ENCODE measurements around the gene DAPK3.
"Not testable (repeated sequence)": the region's sequence is repeated elsewhere in the genome, so short reads cannot be mapped to it uniquely, and the experiment has no call there.

The DAPK3 gene

DNA sequence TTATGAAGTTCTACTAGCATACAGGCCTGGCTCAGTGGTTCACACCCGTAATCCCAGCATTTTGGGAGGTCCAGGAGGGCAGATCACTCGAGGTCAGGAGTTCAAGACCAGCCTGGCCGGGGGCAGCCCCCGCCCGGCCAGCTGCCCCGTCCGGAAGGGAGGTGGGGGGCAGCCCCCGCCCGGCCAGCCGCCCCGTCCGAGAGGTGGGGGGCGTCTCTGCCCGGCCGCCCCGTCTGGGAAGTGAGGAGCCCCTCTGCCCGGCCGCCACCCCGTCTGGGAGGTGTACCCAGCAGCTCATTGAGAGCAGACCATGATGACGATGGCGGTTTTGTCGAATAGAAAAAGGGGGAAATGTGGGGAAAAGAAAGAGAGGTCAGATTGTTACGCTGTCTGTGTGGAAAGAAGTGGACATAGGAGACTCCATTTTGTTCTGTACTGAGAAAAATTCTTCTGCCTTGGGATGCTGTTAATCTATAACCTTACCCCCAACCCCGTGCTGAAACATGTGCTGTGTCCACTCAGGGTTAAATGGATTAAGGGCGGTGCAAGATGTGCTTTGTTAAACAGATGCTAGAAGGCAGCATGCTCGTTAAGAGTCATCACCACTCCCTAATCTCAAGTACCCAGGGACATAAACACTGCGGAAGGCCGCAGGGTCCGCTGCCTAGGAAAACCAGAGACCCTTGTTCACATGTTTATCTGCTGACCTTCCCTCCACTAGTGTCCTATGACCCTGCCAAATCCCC is 27.9 kb upstream of the DAPK3 start:
- H2AFZ ChIP-seq (ENCODE audit: low read length, unreplicated experiment); H3K4me1 ChIP-seq (ENCODE audit: control insufficient read depth, insufficient read depth, low read length, unreplicated experiment): not testable (repeated sequence)

DNA sequence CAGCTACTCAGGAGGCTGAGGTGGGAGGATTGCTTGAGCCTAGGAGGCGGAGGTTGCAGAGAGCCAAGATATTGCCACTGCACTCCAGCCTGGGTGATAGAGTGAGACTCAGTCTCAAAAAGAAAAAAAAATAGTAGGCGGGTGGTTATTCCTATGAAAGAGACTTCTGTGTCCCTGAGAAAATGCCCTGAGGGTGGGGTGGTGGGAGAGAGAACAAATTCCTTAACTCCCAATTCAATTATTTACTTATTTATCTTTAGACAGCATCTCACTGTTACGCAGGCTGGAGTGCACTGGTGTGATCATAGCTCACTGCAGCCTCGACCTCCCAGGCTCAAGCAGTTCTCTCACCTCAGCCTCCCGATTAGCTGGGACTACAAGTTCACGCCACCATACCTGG is 24.7 kb upstream of the DAPK3 start:
- no peaks in the 10 kb centered on the region for H3K4me1 ChIP-seq (ENCODE audit: control insufficient read depth, insufficient read depth, low read length, unreplicated experiment)
- H3K36me3 ChIP-seq (ENCODE audit: insufficient read depth, low read length), result no peaks in the 10 kb centered on the region
- H3K4me3 ChIP-seq (ENCODE audit: low read depth, low read length), result no peak overlapping the region
- H3K79me2 ChIP-seq (ENCODE audit: control insufficient read depth, insufficient read depth, low read length, unreplicated experiment), result no peaks in the 10 kb centered on the region
- no peak overlapping the region for H3K27ac ChIP-seq (ENCODE audit: low read depth, low read length)
- H3K27me3 ChIP-seq (ENCODE audit: insufficient read depth, low read length), result no peaks in the 10 kb centered on the region
- no peak overlapping the region for H2AFZ ChIP-seq (ENCODE audit: low read length, unreplicated experiment)

More for the DNA sequence above, 27.9 kb upstream of the DAPK3 start:
- H3K36me3 ChIP-seq (ENCODE audit: insufficient read depth, low read length); H3K79me2 ChIP-seq (ENCODE audit: control insufficient read depth, insufficient read depth, low read length, unreplicated experiment); H3K4me3 ChIP-seq (ENCODE audit: low read depth, low read length); H3K27ac ChIP-seq (ENCODE audit: low read depth, low read length); H3K27me3 ChIP-seq (ENCODE audit: insufficient read depth, low read length): not testable (repeated sequence)

DNA sequence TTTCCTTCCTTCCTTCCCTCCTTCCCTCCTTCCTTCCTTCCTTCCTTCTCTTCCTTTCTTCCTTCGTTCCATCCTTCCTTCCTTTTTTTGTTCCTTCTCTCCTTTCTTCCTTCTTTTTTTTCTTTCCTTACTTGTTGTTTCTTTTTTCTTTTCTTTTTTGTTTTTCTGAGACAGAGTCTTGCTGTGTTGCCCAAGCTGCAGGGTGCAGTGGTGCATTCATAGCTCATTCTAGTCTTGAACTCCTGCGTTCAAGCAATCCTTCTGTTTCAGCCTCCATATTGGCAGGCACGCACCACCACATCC is 19.9 kb upstream of the DAPK3 start:
- H3K27ac ChIP-seq (ENCODE audit: low read depth, low read length), result no peak overlapping the region
- no peaks in the 10 kb centered on the region for H3K36me3 ChIP-seq (ENCODE audit: insufficient read depth, low read length)
- H2AFZ ChIP-seq (ENCODE audit: low read length, unreplicated experiment), result peak overlapping the region; percentile 38
- H3K4me3 ChIP-seq (ENCODE audit: low read depth, low read length), result no peak overlapping the region
- H3K4me1 ChIP-seq (ENCODE audit: control insufficient read depth, insufficient read depth, low read length, unreplicated experiment), result peaks cover 4% of the 10 kb centered on the region
- no peaks in the 10 kb centered on the region for H3K79me2 ChIP-seq (ENCODE audit: control insufficient read depth, insufficient read depth, low read length, unreplicated experiment)
- no peaks in the 10 kb centered on the region for H3K27me3 ChIP-seq (ENCODE audit: insufficient read depth, low read length)

DNA sequence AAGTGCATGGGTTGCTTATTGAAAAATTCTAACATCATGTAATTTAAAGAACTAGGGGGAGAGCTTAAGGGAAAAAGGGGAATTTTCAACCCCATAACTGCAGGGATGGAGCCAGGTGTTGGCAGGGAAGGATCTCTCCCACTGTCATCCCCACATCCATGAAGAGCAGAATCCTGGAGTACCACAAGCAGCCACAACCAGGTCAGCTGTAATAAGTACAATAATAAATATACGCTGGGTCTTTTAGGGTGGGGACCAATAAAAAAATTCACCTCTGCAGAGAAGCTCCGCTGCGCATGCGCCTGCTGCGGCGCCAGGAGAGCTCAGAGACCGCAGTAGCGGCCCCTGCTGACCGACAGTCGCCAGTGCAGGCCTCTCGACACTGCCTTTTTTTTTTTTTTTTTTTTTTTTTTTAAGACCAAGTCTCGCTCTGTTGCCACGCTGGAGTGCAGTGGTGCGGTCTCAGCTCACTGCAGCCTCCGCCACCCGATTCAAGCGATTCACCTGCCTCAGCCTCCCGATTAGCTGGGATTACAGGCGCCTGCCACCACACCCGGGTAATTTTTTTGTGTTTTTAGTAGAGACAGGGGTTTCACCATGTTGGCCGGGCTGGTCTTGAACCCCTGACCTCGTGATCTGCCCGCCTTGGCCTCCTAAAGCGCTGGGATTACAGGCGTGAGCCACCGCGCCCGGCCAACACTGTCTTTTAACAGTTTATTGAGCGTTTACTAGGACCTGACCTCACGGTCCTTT is 16.9 kb upstream of the DAPK3 start:
- H3K4me1 ChIP-seq (ENCODE audit: control insufficient read depth, insufficient read depth, low read length, unreplicated experiment), result peaks cover 13% of the 10 kb centered on the region
- H2AFZ ChIP-seq (ENCODE audit: low read length, unreplicated experiment), result peak overlapping the region; percentile 75
- H3K4me3 ChIP-seq (ENCODE audit: low read depth, low read length), result peak overlapping the region; percentile 100
- H3K79me2 ChIP-seq (ENCODE audit: control insufficient read depth, insufficient read depth, low read length, unreplicated experiment), result peaks cover 25% of the 10 kb centered on the region
- H3K27me3 ChIP-seq (ENCODE audit: insufficient read depth, low read length), result no peaks in the 10 kb centered on the region
- peaks cover 18% of the 10 kb centered on the region; the same call in 1 of the 2 replicates for H3K36me3 ChIP-seq (ENCODE audit: insufficient read depth, low read length)
- H3K27ac ChIP-seq (ENCODE audit: low read depth, low read length), result no peak overlapping the region

DNA sequence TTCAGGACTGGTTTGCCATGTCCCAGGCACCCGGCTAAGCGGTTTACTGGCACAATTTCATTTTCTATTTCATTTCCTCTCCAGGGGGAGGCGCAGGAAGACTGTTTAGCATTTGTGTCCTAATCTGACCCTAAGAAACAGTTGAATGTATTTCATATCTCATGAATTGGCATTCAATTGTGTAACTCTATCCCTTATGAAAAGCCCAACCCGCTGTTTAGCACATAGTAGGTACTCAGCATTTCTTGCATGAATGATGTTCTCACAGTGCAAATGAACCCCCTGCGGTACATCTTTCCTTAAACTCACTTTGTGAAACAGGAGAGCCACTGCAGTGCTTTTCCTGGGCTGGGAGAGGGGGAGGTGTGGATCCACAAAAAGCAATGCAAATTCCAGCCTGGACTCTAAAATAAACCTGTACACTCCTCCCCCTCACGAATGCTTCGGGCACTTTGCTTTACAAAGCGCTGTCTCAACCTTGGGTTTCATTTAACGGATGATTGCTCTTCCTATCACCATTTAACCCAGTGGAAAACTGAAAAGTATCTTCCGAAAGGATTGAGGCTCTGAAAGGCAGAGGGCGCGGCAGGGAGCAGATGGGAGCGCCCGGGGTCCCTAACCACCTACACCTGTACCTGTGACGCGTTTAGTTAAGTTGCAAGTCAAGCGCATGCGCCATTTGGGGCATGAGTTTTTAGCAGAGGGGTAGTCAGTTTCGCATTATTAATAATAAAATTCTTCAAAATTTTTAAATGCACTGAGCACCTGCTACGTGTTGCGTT is 15.6 kb upstream of the DAPK3 start:
- Histone ChIP-seq H3K4me1 (ENCODE audit: control insufficient read depth, insufficient read depth, low read length, unreplicated experiment) (peaks cover 15% of the 10 kb centered on the region), H3K27ac (ENCODE audit: low read depth, low read length) (no peak overlapping the region), H3K27me3 (ENCODE audit: insufficient read depth, low read length) (no peaks in the 10 kb centered on the region), H3K36me3 (ENCODE audit: insufficient read depth, low read length) (peaks cover 26% of the 10 kb centered on the region; the same call in 1 of the 2 replicates), H3K4me3 (ENCODE audit: low read depth, low read length) (peak overlapping the region; percentile 100), H2AFZ (ENCODE audit: low read length, unreplicated experiment) (peak overlapping the region; percentile 47), H3K79me2 (ENCODE audit: control insufficient read depth, insufficient read depth, low read length, unreplicated experiment) (peaks cover 38% of the 10 kb centered on the region)

DNA sequence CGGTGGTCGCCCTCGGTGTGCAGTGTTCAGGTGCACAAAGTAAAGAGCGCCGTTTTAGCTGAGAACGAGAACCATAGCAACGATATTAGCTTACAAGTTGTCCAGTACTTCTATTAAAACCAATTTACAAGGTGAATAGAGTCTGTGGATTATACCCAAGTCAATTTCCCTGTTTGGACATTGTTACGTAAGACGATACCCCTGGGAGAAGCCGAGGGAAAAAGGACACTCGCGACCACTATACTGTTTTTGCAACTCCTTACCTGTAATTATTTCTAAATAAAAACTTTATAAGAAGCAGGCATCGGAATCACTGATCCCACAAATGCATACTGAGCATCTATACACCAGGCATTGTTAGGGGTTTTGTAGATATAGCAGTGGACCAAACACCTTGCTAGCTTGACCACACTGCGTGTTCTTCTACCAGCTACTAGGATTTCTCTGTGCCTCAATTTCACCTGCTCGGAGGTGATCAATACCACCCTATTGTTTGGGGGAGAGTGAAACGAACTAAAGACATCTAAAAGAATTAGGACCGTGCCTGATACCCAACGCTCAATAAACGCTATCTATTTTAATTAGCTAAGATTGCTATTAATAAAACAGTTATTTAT is 14.9 kb upstream of the DAPK3 start:
- H3K27ac ChIP-seq (ENCODE audit: low read depth, low read length), result no peak overlapping the region
- H3K4me1 ChIP-seq (ENCODE audit: control insufficient read depth, insufficient read depth, low read length, unreplicated experiment), result peaks cover 17% of the 10 kb centered on the region
- peak overlapping the region; percentile 100 for H3K4me3 ChIP-seq (ENCODE audit: low read depth, low read length)
- H3K36me3 ChIP-seq (ENCODE audit: insufficient read depth, low read length), result peaks cover 33% of the 10 kb centered on the region; the same call in 1 of the 2 replicates
- H3K79me2 ChIP-seq (ENCODE audit: control insufficient read depth, insufficient read depth, low read length, unreplicated experiment), result peaks cover 45% of the 10 kb centered on the region
- H2AFZ ChIP-seq (ENCODE audit: low read length, unreplicated experiment), result peak overlapping the region; percentile 47
- H3K27me3 ChIP-seq (ENCODE audit: insufficient read depth, low read length), result no peaks in the 10 kb centered on the region

DNA sequence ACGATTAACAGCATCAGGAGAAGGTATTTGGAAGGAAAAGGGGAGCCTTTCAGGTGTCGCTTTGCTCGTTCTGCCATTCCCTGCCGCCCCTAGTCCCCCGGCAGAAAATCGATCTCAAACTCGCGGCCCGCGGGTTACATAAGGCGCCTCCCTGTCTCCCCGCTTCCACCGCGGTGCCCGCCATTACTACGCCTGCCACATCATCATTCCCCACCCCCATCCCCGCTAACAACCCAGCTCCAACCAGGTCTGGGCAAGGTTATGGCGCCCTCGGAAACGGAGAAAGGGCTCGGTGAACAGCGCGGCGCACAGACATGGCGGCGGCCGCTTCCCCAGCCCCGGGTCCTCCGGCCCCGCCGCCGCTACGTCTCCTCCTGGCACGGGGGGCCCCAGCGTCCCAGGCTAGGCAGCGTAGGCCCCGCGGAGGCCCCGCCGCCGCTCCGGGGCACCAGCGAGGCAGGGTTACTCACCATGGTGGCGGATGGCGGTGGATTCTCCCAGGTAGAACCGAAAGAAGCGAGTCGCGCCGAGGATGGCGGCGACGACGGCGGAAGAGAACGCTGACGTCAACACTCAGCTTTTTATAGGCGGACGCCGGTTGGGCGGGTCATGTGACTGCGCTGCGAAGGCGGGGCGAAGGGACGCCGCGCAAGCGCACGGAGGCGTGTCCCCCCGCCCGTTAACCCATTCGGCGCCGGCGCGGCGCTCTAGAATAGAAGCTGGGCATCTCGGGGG is 14.2 kb upstream of the DAPK3 start, which contains the start of gene EEF2:
TSS of gene EEF2 (minus strand) at position 556 of the 735 bp plus-strand sequence. CDS start at position 473, 83 bp downstream.
- peaks cover 38% of the 10 kb centered on the region; the same call in 1 of the 2 replicates for H3K36me3 ChIP-seq (ENCODE audit: insufficient read depth, low read length)
- H3K4me1 ChIP-seq (ENCODE audit: control insufficient read depth, insufficient read depth, low read length, unreplicated experiment), result peaks cover 17% of the 10 kb centered on the region
- H3K79me2 ChIP-seq (ENCODE audit: control insufficient read depth, insufficient read depth, low read length, unreplicated experiment), result peaks cover 52% of the 10 kb centered on the region
- H3K27ac ChIP-seq (ENCODE audit: low read depth, low read length), result peak within 1 kb of the TSS; percentile 97
- peak within 1 kb of the TSS; percentile 47 for H2AFZ ChIP-seq (ENCODE audit: low read length, unreplicated experiment)
- H3K27me3 ChIP-seq (ENCODE audit: insufficient read depth, low read length), result no peaks in the 10 kb centered on the region
- H3K4me3 ChIP-seq (ENCODE audit: low read depth, low read length), result peak within 1 kb of the TSS; percentile 100

DNA sequence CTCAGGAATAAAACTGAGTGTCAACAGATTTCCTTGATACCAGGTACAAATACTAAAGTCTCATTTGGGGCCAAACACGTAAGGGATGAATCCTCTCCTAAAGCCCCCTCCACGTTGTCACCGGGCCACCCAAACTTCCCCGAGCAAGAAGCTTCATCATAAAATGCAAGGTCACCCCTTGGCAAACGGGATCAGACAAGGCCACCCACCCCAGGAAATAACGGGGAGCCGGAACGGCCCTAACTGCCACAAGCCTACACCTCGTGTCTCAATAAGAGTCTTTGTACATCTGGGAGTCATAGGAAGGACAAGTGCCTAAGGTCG is 13.6 kb upstream of the DAPK3 start:
- Histone ChIP-seq H3K79me2 (ENCODE audit: control insufficient read depth, insufficient read depth, low read length, unreplicated experiment) (peaks cover 56% of the 10 kb centered on the region), H3K27me3 (ENCODE audit: insufficient read depth, low read length) (no peaks in the 10 kb centered on the region), H3K36me3 (ENCODE audit: insufficient read depth, low read length) (peaks cover 38% of the 10 kb centered on the region; the same call in 1 of the 2 replicates), H3K27ac (ENCODE audit: low read depth, low read length) (peak overlapping the region; percentile 97), H3K4me1 (ENCODE audit: control insufficient read depth, insufficient read depth, low read length, unreplicated experiment) (peaks cover 17% of the 10 kb centered on the region), H3K4me3 (ENCODE audit: low read depth, low read length) (peak overlapping the region; percentile 100), H2AFZ (ENCODE audit: low read length, unreplicated experiment) (no peak overlapping the region)

DNA sequence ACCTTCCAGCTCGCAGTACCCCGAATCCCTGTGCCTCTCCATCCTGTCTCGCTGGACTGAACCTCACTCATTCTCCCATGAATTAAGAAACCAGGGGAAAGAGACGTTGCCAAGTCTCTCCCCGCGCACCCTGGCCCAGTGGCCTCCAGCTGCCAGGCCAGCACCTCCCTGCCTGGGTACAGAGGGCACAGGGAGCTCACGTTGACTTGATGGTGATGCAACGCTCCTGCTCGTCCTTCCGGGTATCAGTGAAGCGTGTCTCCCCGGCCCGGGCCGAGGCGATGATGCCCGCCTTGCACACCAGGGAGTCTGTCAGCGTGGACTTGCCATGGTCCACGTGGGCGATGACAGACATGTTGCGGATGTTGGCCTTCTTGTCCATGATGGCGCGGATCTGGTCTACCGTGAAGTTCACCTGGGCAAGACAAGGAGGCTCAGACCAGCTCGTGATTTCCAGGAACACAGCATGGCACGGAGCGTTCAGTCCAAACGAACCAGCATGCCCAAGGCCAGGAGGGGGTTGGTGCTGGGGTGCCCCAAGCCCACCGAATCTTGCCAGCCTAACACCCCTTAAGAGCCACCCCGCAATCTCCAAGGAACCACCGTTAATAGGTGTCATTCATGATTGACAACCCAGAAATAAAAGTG is 13.2 kb upstream of the DAPK3 start:
- H2AFZ ChIP-seq (ENCODE audit: low read length, unreplicated experiment), result no peak overlapping the region
- H3K27me3 ChIP-seq (ENCODE audit: insufficient read depth, low read length), result no peaks in the 10 kb centered on the region
- H3K79me2 ChIP-seq (ENCODE audit: control insufficient read depth, insufficient read depth, low read length, unreplicated experiment), result peaks cover 61% of the 10 kb centered on the region
- peak overlapping the region; percentile 100 for H3K4me3 ChIP-seq (ENCODE audit: low read depth, low read length)
- peaks cover 20% of the 10 kb centered on the region for H3K4me1 ChIP-seq (ENCODE audit: control insufficient read depth, insufficient read depth, low read length, unreplicated experiment)
- peak overlapping the region; percentile 97 for H3K27ac ChIP-seq (ENCODE audit: low read depth, low read length)
- peaks cover 38% of the 10 kb centered on the region; the same call in 1 of the 2 replicates for H3K36me3 ChIP-seq (ENCODE audit: insufficient read depth, low read length)

Data from ACC112 (cell line).